ENCODE results near the gene GRB10.
"Not testable (repeated sequence)": the region's sequence is repeated elsewhere in the genome, so short reads cannot be mapped to it uniquely, and the experiment has no call there.

Gene GRB10

DNA sequence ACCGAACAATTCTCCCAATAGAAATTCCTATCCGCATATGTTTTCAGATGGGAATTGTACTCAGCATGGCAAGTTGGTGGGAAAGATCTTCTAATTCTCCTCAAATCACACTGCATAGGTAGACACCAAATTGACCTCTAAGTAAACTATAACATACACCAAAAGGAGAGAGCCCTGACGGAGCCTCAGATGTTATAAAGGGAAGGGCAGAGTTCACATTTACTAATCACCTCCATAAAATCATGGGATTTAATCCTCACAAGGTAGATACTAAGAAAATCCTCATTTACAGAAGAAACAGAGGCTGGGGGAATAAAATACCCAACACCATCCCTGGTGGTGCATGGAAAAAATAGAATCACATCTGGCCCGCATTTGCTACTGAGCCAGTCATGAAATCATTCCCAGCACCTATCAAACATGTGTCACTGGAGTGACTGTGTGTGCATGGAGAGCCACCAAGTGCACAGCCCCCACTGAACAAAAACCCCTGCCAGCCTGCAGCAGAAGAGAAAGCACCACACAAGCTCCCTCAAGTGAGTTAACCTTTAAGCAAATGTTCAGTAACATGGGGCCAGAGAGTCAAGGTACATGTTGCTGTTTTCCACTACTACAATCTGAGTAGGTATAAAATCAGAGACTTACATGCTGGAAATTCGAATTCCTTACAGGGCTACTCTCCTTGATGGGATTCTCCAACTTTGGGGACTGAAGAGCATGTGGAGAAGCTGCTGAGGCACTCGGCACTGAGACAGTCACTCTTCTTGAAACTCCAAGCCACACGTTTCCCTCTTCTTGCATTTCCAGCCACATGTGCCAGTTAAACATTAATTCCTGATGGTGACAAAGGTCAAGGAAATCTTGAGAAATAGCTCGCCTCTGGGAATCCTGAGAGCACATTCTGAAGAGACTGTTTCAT is 217.8 kb downstream of the GRB10 start, which contains the start of gene DDC:
TSS of gene DDC (minus strand) at position 766 of the 919 bp plus-strand sequence. CDS start 21,320 bp downstream, outside the sequence.
- DNase-seq: no peak

- no peak for DNase-seq
These were observed 218.5 kb downstream of the GRB10 start for GRCh38 chr7:50564171-50564570.

- no peak for DNase-seq
These were observed 220.6 kb downstream of the GRB10 start for GRCh38 chr7:50562136-50562535.

GRCh38 chr7:50560865-50561351 is 221.8 kb downstream of the GRB10 start:
- no peak for DNase-seq

DNA sequence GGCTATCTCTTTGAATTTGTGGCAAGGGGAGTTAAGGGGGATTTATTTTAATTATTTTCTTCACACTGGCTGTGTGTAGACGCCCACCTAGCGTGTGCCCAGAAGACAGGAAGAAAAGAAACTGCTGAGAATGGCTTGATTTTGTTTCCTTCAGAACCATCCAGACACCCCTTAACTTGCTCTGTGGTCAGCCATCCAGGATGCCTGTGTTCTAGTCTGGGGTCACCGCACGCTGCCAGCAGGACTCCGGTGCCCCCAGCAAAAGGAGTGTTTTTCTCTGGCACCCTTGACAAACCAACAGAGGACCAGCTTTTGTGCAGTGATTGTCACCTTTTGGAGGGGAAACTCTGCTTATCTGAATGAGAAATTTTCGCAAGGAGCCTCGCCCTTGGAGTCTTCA is 222.8 kb downstream of the GRB10 start:
- no peak for DNase-seq

- DNase-seq: no peak
These were observed 224.2 kb downstream of the GRB10 start for GRCh38 chr7:50558294-50559053.

- DNase-seq: no peak
These were observed 225.6 kb downstream of the GRB10 start for GRCh38 chr7:50557099-50557498.

DNA sequence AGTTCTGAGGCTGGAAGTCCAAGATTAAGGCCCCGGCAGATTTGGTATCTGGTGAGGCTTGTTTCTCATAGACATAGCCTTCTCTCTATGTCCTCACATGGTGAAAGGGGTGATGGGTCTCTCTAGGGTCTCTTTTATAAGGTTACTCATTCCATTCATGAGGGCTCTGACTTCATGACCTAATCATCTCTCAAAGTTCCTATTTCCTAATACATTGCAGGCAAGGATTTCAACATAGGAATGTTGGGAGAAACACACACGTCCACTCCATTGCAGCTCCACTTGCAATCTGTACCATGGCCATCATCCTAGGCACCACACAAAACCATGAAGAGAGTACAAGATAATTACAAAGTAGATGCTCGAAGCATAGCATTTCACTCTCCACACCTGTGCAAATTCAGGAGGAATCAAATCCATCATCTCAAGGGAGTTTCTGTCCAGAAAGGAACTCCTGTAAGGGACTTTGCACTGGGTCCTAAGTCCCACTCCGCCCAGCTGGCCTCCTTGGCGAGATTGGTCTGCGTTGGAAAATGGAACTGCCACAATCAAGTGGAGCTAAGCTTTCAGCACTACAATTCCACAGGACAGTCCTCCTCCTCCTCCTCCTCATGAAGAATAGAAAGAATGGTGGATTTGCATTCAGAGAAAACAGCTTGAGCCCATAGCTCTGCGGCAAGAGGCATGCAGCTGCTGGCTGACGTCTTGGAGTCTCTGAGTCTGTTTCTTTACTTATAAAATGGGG is 226.3 kb downstream of the GRB10 start:
- DNase-seq: no peak

GRCh38 chr7:50555594-50556140 is 227.0 kb downstream of the GRB10 start:
- no peak for DNase-seq

- DNase-seq: no peak
These were observed 228.0 kb downstream of the GRB10 start for GRCh38 chr7:50554431-50555322.

DNA sequence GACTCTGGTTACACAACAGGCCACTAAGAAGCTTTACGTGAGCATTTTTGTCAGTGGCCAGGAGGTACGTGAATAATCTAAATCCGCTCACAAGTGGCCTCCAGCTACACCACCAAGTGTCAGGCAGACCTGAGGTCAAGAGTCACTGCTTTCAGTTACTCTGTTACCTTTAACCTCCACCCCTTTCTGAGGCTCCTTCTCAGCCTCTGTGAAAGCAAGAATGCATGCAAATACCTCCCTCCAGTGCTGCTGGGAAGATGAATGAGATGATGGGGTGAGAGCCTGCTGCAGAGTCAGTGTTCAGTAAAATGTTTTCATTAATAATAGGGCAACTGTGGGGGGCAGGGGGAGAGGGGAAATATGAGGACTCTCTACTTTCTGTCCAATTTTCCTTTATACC is 228.7 kb downstream of the GRB10 start:
- no peak for DNase-seq

DNA sequence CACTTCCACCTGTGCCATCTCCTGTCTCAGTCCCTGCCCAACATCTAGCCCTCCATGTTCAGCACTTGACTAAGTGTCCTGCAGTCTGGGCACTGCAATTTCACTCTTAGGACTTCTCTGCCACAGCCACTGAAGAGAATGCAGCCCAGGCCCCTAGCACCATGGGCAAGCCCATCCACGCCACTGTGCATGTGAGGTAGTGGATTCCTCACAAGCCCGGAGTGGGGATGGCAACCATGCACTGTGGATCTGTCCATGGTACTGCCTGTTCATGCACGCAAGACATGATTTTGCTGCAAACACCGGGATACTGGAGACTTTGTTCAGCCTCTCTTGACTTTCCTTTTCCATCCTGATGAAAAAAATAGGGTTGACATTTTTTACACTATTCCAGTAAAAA is 229.8 kb downstream of the GRB10 start:
- no peak for DNase-seq

- no peak for DNase-seq
These were observed 230.6 kb downstream of the GRB10 start for GRCh38 chr7:50552139-50552538.

DNA sequence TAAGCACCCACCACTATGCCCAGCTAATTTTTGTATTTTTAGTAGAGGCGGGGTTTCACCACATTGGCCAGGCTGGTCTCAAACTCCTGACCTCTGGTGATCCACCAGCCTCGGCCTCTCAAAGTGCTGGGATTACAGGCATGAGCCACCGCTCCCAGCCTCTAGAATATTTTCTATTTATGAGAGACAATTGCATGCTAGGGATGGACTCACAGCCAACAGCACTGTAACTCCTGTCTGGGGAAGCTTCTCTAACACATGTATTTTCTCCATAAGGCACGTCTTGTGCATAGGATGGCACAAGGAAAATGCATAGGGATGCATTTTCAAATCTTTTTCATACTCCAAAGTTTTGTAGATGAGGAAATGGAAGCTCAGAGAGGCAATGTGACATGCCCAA is 237.1 kb downstream of the GRB10 start:
- DNase-seq: not testable (repeated sequence)

GRCh38 chr7:50544992-50545391 is 237.7 kb downstream of the GRB10 start:
- DNase-seq: no peak

DNA sequence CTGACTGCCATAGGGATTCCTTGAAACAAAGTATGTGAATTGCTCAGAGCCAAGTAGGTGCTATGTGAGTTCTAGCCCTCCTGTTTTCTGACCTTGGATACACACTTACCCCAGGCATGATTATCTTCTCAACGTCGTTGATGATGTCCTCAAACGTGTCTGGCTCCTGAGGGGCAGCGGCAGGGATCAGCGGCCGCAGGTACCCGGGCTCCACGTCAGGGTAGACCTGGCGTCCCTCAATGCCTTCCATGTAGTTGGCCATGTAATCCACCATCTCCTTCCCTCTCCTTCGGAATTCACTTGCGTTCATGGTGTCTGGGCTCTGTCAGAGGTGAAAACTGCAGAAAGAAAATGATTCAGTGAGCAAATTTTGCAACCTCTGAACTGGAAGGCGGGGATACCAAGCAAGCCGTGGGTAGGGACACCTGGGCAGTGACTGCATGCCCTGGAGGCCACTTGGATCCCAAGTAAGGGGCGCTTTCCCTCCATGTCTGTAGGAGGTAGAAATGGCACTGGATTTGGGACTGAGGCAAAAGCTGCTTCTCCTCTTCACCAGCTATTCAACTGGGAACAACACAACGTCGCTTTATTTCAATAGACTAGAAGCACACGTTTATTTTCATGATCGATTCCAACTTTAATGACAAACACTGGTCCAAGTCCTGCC is 238.8 kb downstream of the GRB10 start:
- DNase-seq: no peak

- DNase-seq: no peak
These were observed 240.6 kb downstream of the GRB10 start for GRCh38 chr7:50542132-50542531.

DNA sequence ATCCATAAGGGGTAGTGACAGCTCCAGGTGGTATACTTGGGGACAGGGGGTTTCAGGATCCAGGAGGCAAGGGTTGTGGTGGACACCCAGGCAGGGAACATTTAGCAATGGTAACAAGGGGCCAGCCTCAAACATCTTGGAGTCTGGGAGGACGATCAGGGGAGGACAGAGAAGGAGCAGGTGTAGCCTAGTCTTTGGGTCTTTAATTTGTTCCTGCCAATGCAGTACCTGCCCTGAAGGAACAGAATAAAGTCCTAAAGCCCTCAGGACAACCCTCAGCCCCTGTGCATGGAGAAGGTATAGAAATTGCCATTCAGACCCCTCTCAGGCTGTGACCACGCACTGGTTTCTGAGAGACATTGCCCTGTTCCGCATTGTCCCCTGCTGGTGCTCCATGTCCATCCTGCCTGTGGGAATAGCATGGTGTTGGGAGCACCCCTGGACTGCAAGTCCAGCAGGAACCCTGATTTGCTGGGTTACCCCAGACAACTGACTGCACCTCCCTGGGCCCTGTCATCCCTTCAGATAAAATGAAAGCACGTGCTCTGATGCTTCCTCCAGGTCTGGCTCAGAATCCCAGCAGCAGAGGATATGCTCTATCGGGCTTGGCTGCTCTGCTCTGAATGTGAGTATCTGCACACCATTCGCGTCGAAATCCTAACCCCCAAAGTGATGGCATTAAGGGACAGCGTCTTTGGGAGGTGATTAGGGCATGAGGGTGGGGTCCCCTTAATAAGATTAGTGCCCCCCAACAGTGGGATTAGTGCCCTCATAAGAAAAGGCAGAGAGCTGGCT is 241.7 kb downstream of the GRB10 start:
- DNase-seq: no peak
